Measurements from ENCODE around the gene LCN1.
"Not testable (repeated sequence)": the region's sequence is repeated elsewhere in the genome, so short reads cannot be mapped to it uniquely, and the experiment has no call there.

Gene LCN1

GRCh38 chr9:135549478-135550343, 28.5 kb downstream of the LCN1 start:
- DNase-seq = not testable (repeated sequence)

- no peak for DNase-seq
These were observed 29.2 kb downstream of the LCN1 start for GRCh38 chr9:135550344-135550918.

GRCh38 chr9:135551031-135551430, 29.8 kb downstream of the LCN1 start:
- DNase-seq = no peak

- no peak for DNase-seq
These were observed 30.2 kb downstream of the LCN1 start for GRCh38 chr9:135551456-135551855.

GRCh38 chr9:135552021-135552697, 30.9 kb downstream of the LCN1 start:
- DNase-seq = no peak

- no peak for DNase-seq
These were observed 31.5 kb downstream of the LCN1 start for GRCh38 chr9:135552698-135553171.

GRCh38 chr9:135554718-135555117, 33.5 kb downstream of the LCN1 start:
- no peak for DNase-seq

- DNase-seq = no peak
These were observed 34.0 kb downstream of the LCN1 start for GRCh38 chr9:135555203-135555602.

GRCh38 chr9:135555910-135556309, 34.7 kb downstream of the LCN1 start:
- no peak for DNase-seq

GRCh38 chr9:135559606-135560005, 38.4 kb downstream of the LCN1 start:
- no peak for DNase-seq

GRCh38 chr9:135561391-135562234, 40.4 kb downstream of the LCN1 start, which contains the start of gene PAEP:
Gene PAEP (plus strand): TSS chr9:135561756.
- DNase-seq = no peak

- no peak for DNase-seq
These were observed 41.0 kb downstream of the LCN1 start for GRCh38 chr9:135562235-135562745.

GRCh38 chr9:135563039-135563476, 41.8 kb downstream of the LCN1 start:
- no peak for DNase-seq

- DNase-seq = no peak
These were observed 42.6 kb downstream of the LCN1 start for GRCh38 chr9:135563858-135564257.

GRCh38 chr9:135565141-135565628, 43.9 kb downstream of the LCN1 start:
- DNase-seq = no peak

- no peak for DNase-seq
These were observed 44.4 kb downstream of the LCN1 start for GRCh38 chr9:135565636-135566035.

GRCh38 chr9:135566552-135566951, 45.3 kb downstream of the LCN1 start:
- no peak for DNase-seq

GRCh38 chr9:135567311-135567710, 46.1 kb downstream of the LCN1 start:
- DNase-seq = no peak

- no peak for DNase-seq
These were observed 46.8 kb downstream of the LCN1 start for GRCh38 chr9:135568026-135568425.

GRCh38 chr9:135570456-135570855, 49.2 kb downstream of the LCN1 start:
- DNase-seq = no peak

GRCh38 chr9:135572233-135572632, 51.0 kb downstream of the LCN1 start:
- no peak for DNase-seq

- DNase-seq = no peak
These were observed 51.9 kb downstream of the LCN1 start for GRCh38 chr9:135573124-135573523.

Data from NCI-H1092 treated with DMSO at 0.1 percent for 48 hours (cell line).